Natural killer cell treated with Interleukin-12 subunit alpha and Interleukin-12 subunit beta and Interleukin-15 and Interleukin-18, amount 100 ng/mL, for 72 hours (primary cell): Measurements from ENCODE around the gene C2orf80. TPM values are rescaled to one million over a fixed set of nuclear protein-coding genes. Genes with fewer than 3 reads are reported as not detected.
"Not testable (repeated sequence)": the region's sequence is repeated elsewhere in the genome, so short reads cannot be mapped to it uniquely, and the experiment has no call there.

Experiments
- ATAC-seq, 2 donors: fragments of 150-1000 bp; cut with Tn5 transposase in 1 of 2; sonication (Bioruptor Pico), chemical (Tn5 transposase) in 1 of 2; 2 replicates each; pipeline ENCODE4 v1.10.0; 2021
- DNase-seq: peaks from one replicate; pipeline ENCODE4 v3.0.0; 2022; ENCODE audit warnings: low spot score
- H3K27ac Mint-ChIP-seq, 2 donors: 1 replicate in 1 of 2; 2 replicates in 1 of 2; pipeline ENCODE4 v1.8.0; 2022; ENCODE audit warnings: mixed read lengths in 2 of 2, mild to moderate bottlenecking in 1 of 2, moderate library complexity in 1 of 2
- H3K27me3 Mint-ChIP-seq, 2 donors: 1 replicate in 1 of 2; 2 replicates in 1 of 2; pipeline ENCODE4 v1.8.0; 2022; ENCODE audit warnings: mixed read lengths in 2 of 2
- H3K36me3 Mint-ChIP-seq: one replicate; pipeline ENCODE4 v1.8.0; 2022; ENCODE audit warnings: mixed read lengths
- H3K4me1 Mint-ChIP-seq, 2 donors: 1 replicate in 1 of 2; 2 replicates in 1 of 2; pipeline ENCODE4 v1.8.0; 2022; ENCODE audit warnings: low read depth in 2 of 2, mixed read lengths in 2 of 2, mild to moderate bottlenecking in 1 of 2
- H3K4me3 Mint-ChIP-seq: one replicate; pipeline ENCODE4 v1.8.0; 2022; ENCODE audit warnings: mixed read lengths
- H3K9me3 Mint-ChIP-seq: 2 replicates; pipeline ENCODE4 v1.8.0; 2022; ENCODE audit warnings: mixed read lengths
- total RNA-seq, 2 donors: library from RNA; stranded (reverse); gene quantifications; one replicate each; pipeline ENCODE4 v1.2.3, GENCODE V29; 2022

C2orf80 gene
- not detected for total RNA-seq

- H3K27ac Mint-ChIP-seq = no peak within 1 kb of the TSS
- H3K9me3 Mint-ChIP-seq = no peaks in the 10 kb centered on the region
- DNase-seq = no peak
- peaks cover 0 to 5% of the 10 kb centered on the region in 2 donors for H3K27me3 Mint-ChIP-seq
- H3K4me3 Mint-ChIP-seq = no peak within 1 kb of the TSS
- ATAC-seq = no peak
- no peaks in the 10 kb centered on the region for H3K36me3 Mint-ChIP-seq
- H3K4me1 Mint-ChIP-seq = no peaks in the 10 kb centered on the region
These were observed at the start of gene C2orf80 for GRCh38 chr2:208189810-208190503. TSS of gene C2orf80 (minus strand) at chr2:208190030. CDS start at chr2:208186986, 3,044 bp downstream.

GRCh38 chr2:208235860-208236259, 46.0 kb upstream of the C2orf80 start:
- DNase-seq (no peak), ATAC-seq (no peak)
- H3K27ac Mint-ChIP-seq = no peak overlapping the region
- peaks cover 8% of the 10 kb centered on the region for H3K36me3 Mint-ChIP-seq
- no peaks in the 10 kb centered on the region for H3K4me1 Mint-ChIP-seq
- peaks cover 4% of the 10 kb centered on the region for H3K9me3 Mint-ChIP-seq
- H3K27me3 Mint-ChIP-seq = peaks cover 0 to 2% of the 10 kb centered on the region in 2 donors
- no peak overlapping the region for H3K4me3 Mint-ChIP-seq

GRCh38 chr2:208234786-208235185, 45.0 kb upstream of the C2orf80 start:
- H3K27me3 Mint-ChIP-seq = peaks cover 0 to 2% of the 10 kb centered on the region in 2 donors
- ATAC-seq = no peak
- H3K36me3 Mint-ChIP-seq = peaks cover 7% of the 10 kb centered on the region
- H3K9me3 Mint-ChIP-seq = peaks cover 4% of the 10 kb centered on the region
- no peaks in the 10 kb centered on the region for H3K4me1 Mint-ChIP-seq
- no peak overlapping the region for H3K27ac Mint-ChIP-seq
- H3K4me3 Mint-ChIP-seq = no peak overlapping the region
- DNase-seq = no peak

- Mint-ChIP-seq H3K4me3 (no peak overlapping the region), H3K4me1 (no peaks in the 10 kb centered on the region), H3K9me3 (peaks cover 4% of the 10 kb centered on the region), H3K36me3 (no peaks in the 10 kb centered on the region), H3K27me3 (peaks cover 7 to 9% of the 10 kb centered on the region in 2 donors), H3K27ac (no peak overlapping the region)
- ATAC-seq = no peak
- DNase-seq = no peak
These were observed 38.6 kb upstream of the C2orf80 start for GRCh38 chr2:208228476-208228875.

GRCh38 chr2:208227581-208228232, 37.9 kb upstream of the C2orf80 start:
- H3K9me3 Mint-ChIP-seq = peaks cover 4% of the 10 kb centered on the region

GRCh38 chr2:208224802-208225201, 35.0 kb upstream of the C2orf80 start:
- no peaks in the 10 kb centered on the region for H3K4me1 Mint-ChIP-seq
- H3K27me3 Mint-ChIP-seq = peaks cover 14 to 17% of the 10 kb centered on the region in 2 donors
- H3K27ac Mint-ChIP-seq = no peak overlapping the region
- DNase-seq (no peak), ATAC-seq (no peak)
- H3K4me3 Mint-ChIP-seq = no peak overlapping the region
- H3K36me3 Mint-ChIP-seq = no peaks in the 10 kb centered on the region
- H3K9me3 Mint-ChIP-seq = no peaks in the 10 kb centered on the region

More at GRCh38 chr2:208227581-208228232, 37.9 kb upstream of the C2orf80 start:
- Mint-ChIP-seq H3K27me3 (peaks cover 7 to 9% of the 10 kb centered on the region in 2 donors), H3K27ac (no peak overlapping the region), H3K4me1 (no peaks in the 10 kb centered on the region), H3K36me3 (no peaks in the 10 kb centered on the region), H3K4me3 (no peak overlapping the region)
- no peak for DNase-seq
- peak in 1 of 2 donors; percentile 45 for ATAC-seq

- H3K4me1 Mint-ChIP-seq = no peaks in the 10 kb centered on the region
- ATAC-seq = no peak
- no peaks in the 10 kb centered on the region for H3K36me3 Mint-ChIP-seq
- H3K27me3 Mint-ChIP-seq = peaks cover 13 to 21% of the 10 kb centered on the region in 2 donors
- no peak overlapping the region for H3K4me3 Mint-ChIP-seq
- H3K9me3 Mint-ChIP-seq = no peaks in the 10 kb centered on the region
- no peak for DNase-seq
- H3K27ac Mint-ChIP-seq = no peak overlapping the region
These were observed 32.5 kb upstream of the C2orf80 start for GRCh38 chr2:208222351-208222750.

- DNase-seq, H3K4me1 Mint-ChIP-seq, H3K36me3 Mint-ChIP-seq, ATAC-seq, H3K4me3 Mint-ChIP-seq, H3K9me3 Mint-ChIP-seq, H3K27ac Mint-ChIP-seq: not testable (repeated sequence)
- peaks cover 13 to 21% of the 10 kb centered on the region in 2 donors for H3K27me3 Mint-ChIP-seq
These were observed 32.0 kb upstream of the C2orf80 start for GRCh38 chr2:208221873-208222272.

- no peaks in the 10 kb centered on the region for H3K36me3 Mint-ChIP-seq
- no peaks in the 10 kb centered on the region for H3K27me3 Mint-ChIP-seq
These were observed 21.0 kb upstream of the C2orf80 start for GRCh38 chr2:208210688-208211451.

GRCh38 chr2:208208335-208209085, 18.7 kb upstream of the C2orf80 start:
- Mint-ChIP-seq H3K27ac (no peak overlapping the region), H3K4me1 (no peaks in the 10 kb centered on the region), H3K4me3 (no peak overlapping the region), H3K27me3 (no peaks in the 10 kb centered on the region), H3K36me3 (no peaks in the 10 kb centered on the region), H3K9me3 (no peaks in the 10 kb centered on the region)
- no peak for ATAC-seq
- no peak for DNase-seq

More at GRCh38 chr2:208210688-208211451, 21.0 kb upstream of the C2orf80 start:
- ATAC-seq (no peak), DNase-seq (no peak)
- no peak overlapping the region for H3K4me3 Mint-ChIP-seq
- no peak overlapping the region for H3K27ac Mint-ChIP-seq
- no peaks in the 10 kb centered on the region for H3K9me3 Mint-ChIP-seq
- H3K4me1 Mint-ChIP-seq = no peaks in the 10 kb centered on the region

GRCh38 chr2:208207769-208208168, 17.9 kb upstream of the C2orf80 start:
- no peaks in the 10 kb centered on the region for H3K4me1 Mint-ChIP-seq
- no peaks in the 10 kb centered on the region for H3K9me3 Mint-ChIP-seq
- H3K27ac Mint-ChIP-seq = no peak overlapping the region
- DNase-seq (no peak), ATAC-seq (no peak)
- H3K27me3 Mint-ChIP-seq = no peaks in the 10 kb centered on the region
- no peak overlapping the region for H3K4me3 Mint-ChIP-seq
- no peaks in the 10 kb centered on the region for H3K36me3 Mint-ChIP-seq

GRCh38 chr2:208204166-208204565, 14.3 kb upstream of the C2orf80 start:
- no peak overlapping the region for H3K4me3 Mint-ChIP-seq
- no peaks in the 10 kb centered on the region for H3K36me3 Mint-ChIP-seq
- DNase-seq = no peak
- ATAC-seq = no peak
- H3K27me3 Mint-ChIP-seq = peaks cover 0 to 3% of the 10 kb centered on the region in 2 donors
- H3K27ac Mint-ChIP-seq = no peak overlapping the region
- no peaks in the 10 kb centered on the region for H3K9me3 Mint-ChIP-seq
- no peaks in the 10 kb centered on the region for H3K4me1 Mint-ChIP-seq

GRCh38 chr2:208195531-208195930, 5.7 kb upstream of the C2orf80 start:
- Mint-ChIP-seq H3K27ac (no peak overlapping the region), H3K4me3 (no peak overlapping the region), H3K27me3 (peaks cover 0 to 3% of the 10 kb centered on the region in 2 donors), H3K36me3 (no peaks in the 10 kb centered on the region), H3K4me1 (no peaks in the 10 kb centered on the region), H3K9me3 (no peaks in the 10 kb centered on the region)
- ATAC-seq = no peak
- DNase-seq = no peak
